Measurements from ENCODE around the gene NOMO2.
"Not testable (repeated sequence)": the region's sequence is repeated elsewhere in the genome, so short reads cannot be mapped to it uniquely, and the experiment has no call there.

GRCh38 chr16:18603572-18604246 is 41.8 kb upstream of the NOMO2 start:
- TF ChIP-seq CTCF (IDR thresholded peaks at IDR 0.05); HMGXB4 (CRISPR knock-in tag; IDR thresholded peaks at IDR 0.05; ENCODE audit: borderline replicate concordance); MAZ (IDR thresholded peaks at IDR 0.05; ENCODE audit: borderline replicate concordance, low read depth, low read length); RCOR1 (IDR thresholded peaks at IDR 0.05; ENCODE audit: low read depth, low read length); PBX3 (IDR thresholded peaks at IDR 0.05); CHD2 (IDR thresholded peaks at IDR 0.05; ENCODE audit: low read length, partially characterized antibody); EP300 (IDR thresholded peaks at IDR 0.05); SMC3 (IDR thresholded peaks at IDR 0.05); NR3C1 (IDR thresholded peaks at IDR 0.05); POLR2AphosphoS2 (conservative IDR thresholded peaks at IDR 0.05; ENCODE audit: low read length); MAX (IDR thresholded peaks at IDR 0.05); KDM5A (IDR thresholded peaks at IDR 0.05): not testable (repeated sequence)
